NCI-H1694 treated with DMSO at 0.1 percent for 48 hours (cell line): ENCODE measurements around the gene SPATA21.
"Not testable (repeated sequence)": the region's sequence is repeated elsewhere in the genome, so short reads cannot be mapped to it uniquely, and the experiment has no call there.

Experiments used
- DNase-seq: peaks from one replicate; lab custom pipeline; 2025; lab: John Stamatoyannopoulos, UW

The SPATA21 gene

GRCh38 chr1:16383888-16384287 lies 53.3 kb downstream of the SPATA21 start:
- DNase-seq = no peak

GRCh38 chr1:16380868-16381267 lies 56.4 kb downstream of the SPATA21 start:
- no peak for DNase-seq

GRCh38 chr1:16378443-16378842 lies 58.8 kb downstream of the SPATA21 start:
- no peak for DNase-seq

- DNase-seq = no peak
These were observed 60.3 kb downstream of the SPATA21 start for GRCh38 chr1:16376971-16377370.

GRCh38 chr1:16375521-16376340 lies 61.5 kb downstream of the SPATA21 start:
- no peak for DNase-seq

GRCh38 chr1:16374266-16374665 lies 63.0 kb downstream of the SPATA21 start:
- DNase-seq = no peak

- DNase-seq = no peak
These were observed 64.5 kb downstream of the SPATA21 start for GRCh38 chr1:16372535-16373285.

GRCh38 chr1:16371725-16372124 lies 65.5 kb downstream of the SPATA21 start:
- no peak for DNase-seq

- DNase-seq = no peak
These were observed 67.4 kb downstream of the SPATA21 start for GRCh38 chr1:16369821-16370220.

- DNase-seq = no peak
These were observed 69.0 kb downstream of the SPATA21 start for GRCh38 chr1:16367968-16368890.

GRCh38 chr1:16367258-16367967 lies 69.8 kb downstream of the SPATA21 start:
- no peak for DNase-seq

GRCh38 chr1:16366722-16367257 lies 70.4 kb downstream of the SPATA21 start, which contains the start of gene SZRD1:
SZRD1 (plus strand) TSS chr1:16367242; CDS start chr1:16367258, 16 bp downstream.
- peak; percentile 99 for DNase-seq

- DNase-seq = not testable (repeated sequence)
These were observed 72.1 kb downstream of the SPATA21 start for GRCh38 chr1:16365146-16365498.

GRCh38 chr1:16356867-16357266 lies 80.4 kb downstream of the SPATA21 start:
- no peak for DNase-seq

- DNase-seq = no peak
These were observed 82.6 kb downstream of the SPATA21 start for GRCh38 chr1:16354619-16355018.

- no peak for DNase-seq
These were observed 84.2 kb downstream of the SPATA21 start for GRCh38 chr1:16352842-16353535.

GRCh38 chr1:16351994-16352841 lies 85.0 kb downstream of the SPATA21 start, which contains the start of gene FBXO42:
FBXO42 (minus strand) TSS chr1:16352480; CDS start chr1:16315418, 37,062 bp downstream.
- DNase-seq = peak; percentile 63

GRCh38 chr1:16351456-16351993 lies 85.7 kb downstream of the SPATA21 start:
- no peak for DNase-seq

- DNase-seq = no peak
These were observed 87.3 kb downstream of the SPATA21 start for GRCh38 chr1:16349847-16350406.
